A549 treated with CpdA at 1 μM for 4 hours (cell line): ENCODE measurements around the gene ETHE1. TPM values are rescaled to one million over a fixed set of nuclear protein-coding genes. Genes with fewer than 3 reads are reported as not detected.

Experiments used
- total RNA-seq: library from RNA; stranded (reverse); fragments of 200-300 nt; extraction: Qiagen RNA extraction; gene quantifications from 5 replicates; pipeline ENCODE4 v1.2.3, GENCODE V29; 2022; ENCODE audit warnings: low read depth

Gene ETHE1, protein sequence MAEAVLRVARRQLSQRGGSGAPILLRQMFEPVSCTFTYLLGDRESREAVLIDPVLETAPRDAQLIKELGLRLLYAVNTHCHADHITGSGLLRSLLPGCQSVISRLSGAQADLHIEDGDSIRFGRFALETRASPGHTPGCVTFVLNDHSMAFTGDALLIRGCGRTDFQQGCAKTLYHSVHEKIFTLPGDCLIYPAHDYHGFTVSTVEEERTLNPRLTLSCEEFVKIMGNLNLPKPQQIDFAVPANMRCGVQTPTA
- 44.2 to 57.6 TPM (median 55.4 TPM) in 5 replicates for total RNA-seq

DNA sequence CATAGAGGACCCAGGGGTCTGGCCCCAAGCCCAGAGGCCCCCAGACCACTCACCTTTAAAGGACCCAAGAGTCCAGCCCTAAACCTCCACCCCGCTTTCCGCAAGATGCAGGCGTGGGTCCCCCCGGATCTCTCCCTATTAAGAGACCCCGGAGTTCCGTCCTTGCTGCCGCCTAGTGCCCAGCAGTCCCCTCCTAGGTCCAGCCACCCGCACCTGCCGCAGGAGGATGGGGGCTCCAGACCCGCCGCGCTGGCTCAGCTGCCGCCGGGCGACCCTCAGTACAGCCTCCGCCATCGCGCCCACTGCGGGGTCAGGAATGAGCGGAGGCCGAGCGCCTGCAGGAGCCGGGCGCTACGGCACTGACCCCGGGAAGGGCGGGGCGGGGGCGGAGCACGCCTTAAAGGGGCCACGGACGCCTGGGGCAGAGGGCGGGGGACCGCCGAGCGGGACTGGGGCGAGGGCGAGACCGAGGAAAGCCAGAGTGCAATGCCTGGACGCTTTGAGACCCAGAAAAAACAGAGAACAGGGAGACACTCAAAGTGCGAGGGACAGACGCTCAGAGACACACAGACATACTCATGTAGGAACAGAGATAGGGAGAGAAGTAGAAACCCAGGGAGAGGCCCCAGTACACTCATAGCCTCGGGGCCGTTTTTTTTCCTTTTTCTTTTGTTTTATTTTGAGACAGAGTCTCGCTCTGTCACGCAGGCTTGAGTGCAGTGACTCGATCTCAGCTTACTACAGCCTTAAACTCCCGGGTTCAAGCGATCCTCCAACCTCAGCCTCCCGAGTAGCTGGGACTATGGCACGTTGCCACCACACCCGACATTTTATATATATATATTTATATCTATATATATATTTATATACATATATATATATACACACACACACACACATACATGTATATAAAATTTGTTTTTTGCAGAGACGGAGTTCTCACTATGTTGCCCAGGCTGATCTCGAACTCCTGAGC, at the start of gene ETHE1:
Gene ETHE1, minus strand, starts transcription at position 318 of the 976 bp plus-strand sequence. Its CDS starts 24 bp downstream, at position 294.

DNA sequence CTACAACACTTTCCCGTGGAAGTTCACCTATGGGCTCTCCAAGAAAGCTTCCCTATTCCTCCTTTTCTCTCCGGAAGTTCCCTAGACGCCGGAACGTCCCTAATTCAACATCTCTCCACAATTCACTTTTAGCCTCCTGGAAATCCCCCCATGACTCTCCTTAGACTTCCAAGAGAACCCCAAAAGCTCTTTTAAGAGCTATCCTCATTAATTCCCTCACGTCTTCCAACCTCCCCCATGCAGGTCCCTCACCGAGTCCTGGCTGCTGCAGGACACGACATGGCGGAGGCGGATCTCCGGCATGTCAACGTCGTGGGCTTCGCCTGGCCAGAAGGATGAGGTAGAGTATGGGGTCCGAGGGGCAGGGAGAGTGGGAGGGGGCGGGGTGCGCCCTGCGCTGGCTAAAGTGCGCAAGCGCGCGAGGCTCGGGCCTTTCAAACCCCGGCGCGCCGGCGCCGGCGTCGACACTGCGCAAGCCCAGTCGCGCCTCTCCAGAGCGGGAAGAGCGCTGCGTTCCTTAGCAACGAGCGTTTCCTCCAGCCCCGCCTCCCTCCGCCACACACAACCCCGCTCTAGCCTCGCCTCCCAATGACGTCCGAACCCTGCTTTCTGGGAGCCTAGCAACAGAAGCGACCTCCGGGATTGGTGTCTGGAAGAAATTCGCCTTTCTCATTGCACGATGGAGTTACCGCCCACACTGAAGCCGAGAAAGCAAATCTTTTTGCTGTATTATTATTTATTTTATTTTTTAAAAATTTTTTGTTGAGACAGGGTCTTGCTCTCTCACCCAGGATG, 48.4 kb upstream of the ETHE1 start, which contains the start of the genes PINLYP and XRCC1:
Gene PINLYP, plus strand, starts transcription at position 646 of the 795 bp plus-strand sequence. CDS start 1,391 bp downstream, outside the sequence.
Gene XRCC1, minus strand, starts transcription at position 372 of the 795 bp plus-strand sequence. Its CDS starts 69 bp downstream, at position 303.

DNA sequence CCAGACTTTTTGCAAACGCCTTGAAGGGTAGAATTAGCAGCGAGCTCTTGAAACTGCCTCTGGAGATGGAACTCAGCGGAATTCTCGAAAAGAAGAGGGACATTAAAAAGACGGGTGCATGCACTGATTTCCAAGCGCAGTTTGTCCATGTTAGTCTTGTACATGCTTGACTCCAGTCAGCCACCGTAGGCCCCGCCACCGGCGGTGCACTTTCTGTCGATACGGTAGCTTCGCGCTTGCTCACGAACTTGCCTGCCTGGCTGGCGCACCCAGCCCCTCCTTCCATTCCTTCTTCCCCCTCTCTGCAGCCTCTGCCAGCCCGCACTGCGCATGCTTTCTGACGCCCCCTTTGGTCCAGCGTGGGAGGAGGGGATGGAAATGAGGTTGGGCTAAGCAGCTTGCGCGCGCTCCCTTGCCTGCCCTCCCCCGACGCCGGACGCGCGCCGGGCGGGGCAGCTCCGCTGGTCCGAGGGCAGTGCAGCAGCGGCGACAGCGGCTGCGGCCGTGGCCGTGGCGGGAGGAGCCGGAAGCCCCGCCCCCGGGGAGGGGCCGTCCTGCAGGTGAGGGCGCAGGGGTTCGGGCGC, 6.1 kb upstream of the ETHE1 start, which contains the start of gene ZNF575:
Gene ZNF575, plus strand, starts transcription at position 227 of the 584 bp plus-strand sequence. CDS start 1,235 bp downstream, outside the sequence.

DNA sequence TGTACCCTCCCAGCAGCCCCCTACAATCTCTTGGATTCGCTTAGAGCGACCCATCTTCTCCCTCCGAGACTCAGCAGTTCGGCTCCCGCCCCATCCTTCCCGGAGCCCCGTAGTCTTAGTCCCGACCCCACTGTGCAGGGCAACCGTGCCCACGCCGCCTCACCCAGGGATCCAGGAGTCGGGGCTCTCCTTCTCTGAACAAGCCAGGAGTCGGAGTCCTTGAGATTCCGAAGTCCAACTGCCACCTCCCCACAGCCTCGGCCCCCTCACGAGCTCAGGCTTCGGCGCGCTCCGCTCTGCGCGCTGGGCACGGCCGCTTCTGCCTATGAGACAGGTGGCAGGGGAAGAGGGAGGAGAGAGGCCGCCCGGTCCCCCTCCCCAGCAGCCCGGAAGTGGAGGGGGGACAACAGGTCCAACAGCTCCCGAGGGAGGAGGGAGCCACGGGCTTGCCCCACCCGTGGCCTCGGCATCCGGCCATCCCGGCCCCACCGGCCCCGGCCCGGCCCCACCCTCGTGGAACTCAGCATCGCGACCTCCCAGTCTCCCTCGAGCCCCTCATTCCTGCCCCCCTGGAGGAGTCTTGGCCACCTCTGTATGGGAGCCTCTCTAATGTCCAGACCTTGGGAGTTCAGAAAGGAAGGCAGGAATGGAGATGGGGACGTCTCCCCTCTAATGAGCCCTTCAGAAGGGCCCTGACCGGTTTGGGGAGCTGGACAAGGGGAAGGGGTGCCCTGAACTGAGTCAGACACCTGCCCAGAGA, 22.4 kb downstream of the ETHE1 start, which contains the start of gene PHLDB3:
Gene PHLDB3, minus strand, starts transcription at position 321 of the 760 bp plus-strand sequence. CDS start 628 bp downstream, outside the sequence.

DNA sequence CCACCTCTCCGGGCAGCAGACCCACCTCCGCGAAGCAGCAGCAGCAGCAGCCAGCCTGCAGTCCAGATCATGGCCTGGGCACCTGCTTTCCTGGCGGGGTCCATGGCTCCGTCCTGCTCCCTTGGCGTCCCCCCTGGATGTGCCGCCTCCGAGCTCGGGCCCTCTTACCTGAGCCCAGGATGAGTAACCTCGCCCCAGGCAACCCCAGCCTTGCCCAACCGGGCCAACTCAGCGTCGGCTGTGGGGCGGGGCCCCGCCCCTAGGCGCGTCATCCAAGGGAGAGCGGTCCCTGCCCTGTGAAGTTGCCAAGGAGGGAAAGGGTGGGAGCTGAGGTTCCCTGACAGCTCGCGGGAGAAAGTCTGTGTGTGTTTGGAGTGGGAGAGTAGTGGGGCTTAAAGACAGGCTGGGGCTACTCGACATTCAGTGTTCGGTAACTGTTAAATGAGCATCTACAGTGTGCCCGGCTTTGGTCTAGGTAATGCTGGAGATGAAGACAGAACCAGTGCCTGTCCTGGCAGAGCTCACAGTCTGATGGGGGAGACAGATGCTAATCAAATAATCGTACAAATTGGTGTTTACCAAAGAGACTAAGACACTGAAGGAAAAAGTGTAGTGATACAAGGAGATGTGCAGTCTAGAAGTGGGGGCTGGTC, 61.4 kb downstream of the ETHE1 start, which contains the start of gene LYPD3:
Gene LYPD3, minus strand, starts transcription at position 141 of the 653 bp plus-strand sequence. Its CDS starts 37 bp downstream, at position 104.

Other genes with a start within 250 kb of the ETHE1 start
- gene CD177, start 173.5 kb downstream of the ETHE1 start, total RNA-seq, result 0.08 to 0.26 TPM (median 0.11 TPM) in 4 of 5 replicates, not detected in the other
- gene TEX101, start 112.3 kb downstream of the ETHE1 start, total RNA-seq, result not detected in 5 replicates
- 0.47 to 0.79 TPM (median 0.70 TPM) in 5 replicates for gene LYPD3, start 61.6 kb downstream of the ETHE1 start, total RNA-seq
- 10.0 to 12.2 TPM (median 11.6 TPM) in 5 replicates for gene PHLDB3, start 22.5 kb downstream of the ETHE1 start, total RNA-seq
- gene ZNF575, start 6.0 kb upstream of the ETHE1 start, total RNA-seq, result 1.4 to 2.7 TPM (median 1.9 TPM) in 5 replicates
- gene XRCC1, start 48.3 kb upstream of the ETHE1 start, total RNA-seq, result 29.6 to 33.2 TPM (median 31.3 TPM) in 5 replicates
- 0.15 to 0.50 TPM (median 0.27 TPM) in 4 of 5 replicates, not detected in the other for gene PINLYP, start 48.6 kb upstream of the ETHE1 start, total RNA-seq
- gene IRGQ, start 68.9 kb upstream of the ETHE1 start, total RNA-seq, result 5.1 to 9.9 TPM (median 6.5 TPM) in 5 replicates
- gene ZNF576, start 69.4 kb upstream of the ETHE1 start, total RNA-seq, result 14.5 to 22.5 TPM (median 20.5 TPM) in 5 replicates
- 0.79 to 1.1 TPM (median 1.1 TPM) in 5 replicates for gene SRRM5, start 84.9 kb upstream of the ETHE1 start, total RNA-seq
- 43.4 to 64.5 TPM (median 60.4 TPM) in 5 replicates for gene ZNF428, start 92.4 kb upstream of the ETHE1 start, total RNA-seq
- 6.5 to 12.9 TPM (median 10.0 TPM) in 5 replicates for gene CADM4, start 112.6 kb upstream of the ETHE1 start, total RNA-seq
- 120 to 136 TPM (median 123 TPM) in 5 replicates for gene PLAUR, start 143.0 kb upstream of the ETHE1 start, total RNA-seq
- not detected in 5 replicates for gene IRGC, start 188.9 kb upstream of the ETHE1 start, total RNA-seq
- gene SMG9, start 227.8 kb upstream of the ETHE1 start, total RNA-seq, result 53.6 to 81.6 TPM (median 70.2 TPM) in 5 replicates